ENCODE measurements around the gene COL9A2.

GRCh38 chr1:40273547-40274166 lies 43.4 kb downstream of the COL9A2 start:
- TF ChIP-seq POLR2A (IDR thresholded peaks at IDR 0.05; ENCODE audit: low read length) (no peak), MAX (IDR thresholded peaks at IDR 0.05) (no peak), BHLHE40 (IDR thresholded peaks at IDR 0.05; ENCODE audit: low read depth, low read length) (no peak), ATOH8 (CRISPR knock-in tag; IDR thresholded peaks at IDR 0.05; ENCODE audit: low read depth) (no peak), CTCF (IDR thresholded peaks at IDR 0.05) (no peak), CHD4 (IDR thresholded peaks at IDR 0.05; ENCODE audit: borderline replicate concordance) (no peak), E2F6 (IDR thresholded peaks at IDR 0.05; ENCODE audit: borderline replicate concordance, low read depth) (no peak)

All from A549 (cell line).